Fibroblast of pulmonary artery (primary cell): ENCODE results near the gene SRCIN1.
"Not testable (repeated sequence)": the region's sequence is repeated elsewhere in the genome, so short reads cannot be mapped to it uniquely, and the experiment has no call there.

Experiments used
- DNase-seq: peaks from one replicate; pipeline ENCODE4 v3.0.0-alpha.2; 2010; ENCODE audit warnings: low read depth
- H3K4me3 ChIP-seq: replicated peaks from 2 replicates; pipeline ENCODE4 v1.5.1; 2011; ENCODE audit warnings: low read depth, mild to moderate bottlenecking, control low read depth, low read length, moderate library complexity
- CTCF ChIP-seq: IDR thresholded peaks from 2 replicates; pipeline ENCODE4 v1.5.1; 2011; ENCODE audit warnings: mild to moderate bottlenecking, control low read depth, low read length, inconsistent platforms; ENCODE audit errors: missing control alignments

SRCIN1 gene

GRCh38 chr17:38492067-38493040 lies 113.4 kb downstream of the SRCIN1 start:
- TF ChIP-seq CTCF: peak; percentile 65
- H3K4me3 ChIP-seq: not testable (repeated sequence)
- peak; percentile 90 for DNase-seq

- H3K4me3 ChIP-seq, DNase-seq: not testable (repeated sequence)
These were observed 114.2 kb downstream of the SRCIN1 start for GRCh38 chr17:38491346-38492066.

- DNase-seq, H3K4me3 ChIP-seq: not testable (repeated sequence)
These were observed 116.0 kb downstream of the SRCIN1 start for GRCh38 chr17:38489774-38490173.

GRCh38 chr17:38485681-38486298 lies 120.0 kb downstream of the SRCIN1 start:
- not testable (repeated sequence) for H3K4me3 ChIP-seq, DNase-seq

GRCh38 chr17:38485146-38485468 lies 120.6 kb downstream of the SRCIN1 start:
- no peak overlapping the region for H3K4me3 ChIP-seq
- DNase-seq: no peak
- no peak for TF ChIP-seq CTCF

GRCh38 chr17:38484242-38485145 lies 121.3 kb downstream of the SRCIN1 start:
- not testable (repeated sequence) for H3K4me3 ChIP-seq
- peak; percentile 66 for TF ChIP-seq CTCF
- DNase-seq: peak; percentile 75

GRCh38 chr17:38482700-38483043 lies 123.1 kb downstream of the SRCIN1 start:
- H3K4me3 ChIP-seq, DNase-seq: not testable (repeated sequence)

- not testable (repeated sequence) for H3K4me3 ChIP-seq, DNase-seq
These were observed 123.6 kb downstream of the SRCIN1 start for GRCh38 chr17:38482039-38482699.
